HepG2 (cell line): ENCODE data around the gene FAM209A. TPM values are rescaled to one million over a fixed set of nuclear protein-coding genes. Genes with fewer than 3 reads are reported as not detected.

Experiments used
- ATAC-seq: fragments of 200-7000 bp; cut with Tn5 transposase; 3 replicates; pipeline ENCODE4 v1.9.1; 2020; ENCODE audit warnings: mild to moderate bottlenecking, moderate library complexity
- BruUV-seq: library from RNA; stranded (reverse); fragments of 400-500 nt; replicated peaks from 2 replicates; lab custom pipeline; 2021; lab: Mats Ljungman, UMichigan
- CTCF ChIA-PET: fragments of 300-600 bp; formaldehyde crosslinking; extraction: SDS; loops from one replicate; lab custom pipeline; 2021; ENCODE audit warnings: low total read pairs, inconsistent platforms, low intra/inter-chr PET ratio; lab: Yijun Ruan, JAX
- POLR2A ChIA-PET: fragments of 350-600 bp; sonication (Branson Sonifier 250); formaldehyde crosslinking; loops from one replicate; lab custom pipeline; 2020; ENCODE audit warnings: antibody characterized with exemption, inconsistent platforms; lab: Yijun Ruan, JAX
- DNase-seq: peaks from one replicate; pipeline ENCODE4 v3.0.0-alpha.2; 2015; ENCODE audit warnings: low spot score
- FAIRE-seq: peaks from 3 replicates; lab custom pipeline; 2011; peaks lifted over from hg19 to GRCh38; lab: Jason Lieb, UNC
- H2AFZ ChIP-seq: one replicate; pipeline ENCODE4 v1.6.1; 2011; ENCODE audit warnings: low read length, inconsistent platforms
- H3K27ac ChIP-seq: fragments of 300-600 bp; 3 replicates; pipeline ENCODE4 v1.8.0; 2011; ENCODE audit warnings: mixed run types, mild to moderate bottlenecking, mixed read lengths, low read length, inconsistent platforms; ENCODE audit not compliant: insufficient read depth; ENCODE audit errors: extremely low read length
- H3K27me3 ChIP-seq, 2 experiments: fragments of 200-600 bp in 1 of 2; 2 replicates in 1 of 2; 3 replicates in 1 of 2; pipeline versions ENCODE4 v1.6.0 to v1.8.0; 2011; ENCODE audit warnings: low read length in 2 of 2, mild to moderate bottlenecking in 2 of 2, moderate library complexity in 2 of 2, inconsistent platforms in 1 of 2; ENCODE audit not compliant: insufficient read depth in 2 of 2, control insufficient read depth in 1 of 2
- H3K36me3 ChIP-seq, 2 experiments: fragments of 200-600 bp in 1 of 2; replicated peaks in 1 of 2; 2 replicates in 1 of 2; 3 replicates in 1 of 2; pipeline versions ENCODE4 v1.5.1 to v1.8.0; 2011; ENCODE audit warnings: low read length in 2 of 2, inconsistent platforms in 1 of 2; ENCODE audit not compliant: insufficient read depth in 2 of 2, control insufficient read depth in 1 of 2
- H3K4me1 ChIP-seq: 2 replicates; pipeline ENCODE4 v1.5.1; 2012; ENCODE audit warnings: low read length, inconsistent platforms; ENCODE audit not compliant: insufficient read depth
- H3K4me2 ChIP-seq: 2 replicates; pipeline ENCODE4 v1.6.0; 2011; ENCODE audit warnings: low read depth, low read length, inconsistent platforms
- H3K4me3 ChIP-seq, 3 experiments: fragments of 200-600 bp in 1 of 3; sonication (generic), shearing (Covaris generic) in 1 of 3; replicated peaks in 1 of 3; 2 replicates each; pipeline ENCODE4 v1.5.1; 2011 to 2016; ENCODE audit warnings: low read length in 3 of 3, inconsistent platforms in 2 of 3, low read depth in 2 of 3, mild to moderate bottlenecking in 2 of 3, control low read depth in 1 of 3, mixed read lengths in 1 of 3; ENCODE audit not compliant: insufficient read depth in 1 of 3
- H3K79me2 ChIP-seq: one replicate; pipeline ENCODE4 v1.6.1; 2011; ENCODE audit warnings: low read length, inconsistent platforms; ENCODE audit not compliant: insufficient read depth
- H3K9ac ChIP-seq: 2 replicates; pipeline ENCODE4 v1.6.0; 2011; ENCODE audit warnings: mild to moderate bottlenecking, low read depth, low read length, inconsistent platforms; ENCODE audit not compliant: insufficient read depth
- H3K9me3 ChIP-seq: 2 replicates; pipeline ENCODE4 v1.5.1; 2012; ENCODE audit warnings: mild to moderate bottlenecking, low read length
- H4K20me1 ChIP-seq: 2 replicates; pipeline ENCODE4 v1.6.0; 2011; ENCODE audit warnings: inconsistent platforms, mild to moderate bottlenecking, low read length, moderate library complexity; ENCODE audit not compliant: insufficient read depth
- AFF4 ChIP-seq: sonication (generic); formaldehyde crosslinking; IDR thresholded peaks from 2 replicates; pipeline ENCODE4 v1.4.0; 2020; ENCODE audit warnings: missing genetic modification reagents
- CBX1 ChIP-seq: IDR thresholded peaks from one replicate; pipeline ENCODE4 v1.6.1; 2016; ENCODE audit warnings: antibody characterized with exemption, low read depth
- ETV6 ChIP-seq: sonication (generic); formaldehyde crosslinking; conservative IDR thresholded peaks from 2 replicates; pipeline ENCODE4 v1.4.0; 2020; ENCODE audit warnings: missing genetic modification reagents
- HNRNPLL ChIP-seq: fragments of 200-400 bp; formaldehyde crosslinking; IDR thresholded peaks from 2 replicates; pipeline ENCODE4 v1.6.1; 2017; ENCODE audit warnings: mild to moderate bottlenecking, low read depth, low read length; ENCODE audit not compliant: poor library complexity, severe bottlenecking
- IRF9 ChIP-seq: sonication (generic); formaldehyde crosslinking; IDR thresholded peaks from 2 replicates; pipeline ENCODE4 v1.8.0; 2022; ENCODE audit warnings: missing genetic modification reagents, mild to moderate bottlenecking, borderline replicate concordance
- KLF9 ChIP-seq: IDR thresholded peaks from 2 replicates; pipeline ENCODE4 v1.6.1; 2016; ENCODE audit warnings: low read depth
- POLR2A ChIP-seq, 2 experiments: IDR thresholded peaks; 2 replicates each; pipeline ENCODE4 v1.6.1; 2011; ENCODE audit warnings: low read depth in 2 of 2, low read length in 2 of 2, mild to moderate bottlenecking in 1 of 2, moderate library complexity in 1 of 2; ENCODE audit not compliant: insufficient read depth in 1 of 2
- RFXAP ChIP-seq: sonication (generic); formaldehyde crosslinking; IDR thresholded peaks from 2 replicates; pipeline ENCODE4 v1.4.0; 2020; ENCODE audit warnings: missing genetic modification reagents, borderline replicate concordance
- SMARCE1 ChIP-seq: fragments of 450-650 bp; IDR thresholded peaks from 2 replicates; pipeline ENCODE4 v1.6.1; 2017; ENCODE audit warnings: borderline replicate concordance
- SNAPC2 ChIP-seq: sonication (generic); formaldehyde crosslinking; IDR thresholded peaks from 2 replicates; pipeline ENCODE4 v1.8.1; 2022; ENCODE audit warnings: mild to moderate bottlenecking, missing genetic modification reagents
- ZBTB38 ChIP-seq: sonication (generic); formaldehyde crosslinking; IDR thresholded peaks from 2 replicates; pipeline ENCODE4 v1.5.1; 2020; ENCODE audit warnings: mild to moderate bottlenecking, missing genetic modification reagents
- ZKSCAN1 ChIP-seq: fragments of 150-350 bp; IDR thresholded peaks from 2 replicates; pipeline ENCODE4 v1.6.1; 2014; ENCODE audit warnings: low read length
- ZKSCAN8 ChIP-seq: IDR thresholded peaks from 2 replicates; pipeline ENCODE4 v1.6.1; 2016; ENCODE audit warnings: borderline replicate concordance, missing genetic modification reagents, missing compliant biosample characterization
- ZNF350 ChIP-seq: sonication (generic); formaldehyde crosslinking; IDR thresholded peaks from 2 replicates; pipeline ENCODE4 v1.4.0; 2020; ENCODE audit warnings: mild to moderate bottlenecking, low read depth, missing genetic modification reagents, borderline replicate concordance
- ZNF619 ChIP-seq: sonication (generic); formaldehyde crosslinking; IDR thresholded peaks from 2 replicates; pipeline ENCODE4 v1.4.0; 2020; ENCODE audit warnings: mild to moderate bottlenecking, missing genetic modification reagents
- ZNF660 ChIP-seq: sonication (generic); formaldehyde crosslinking; IDR thresholded peaks from 2 replicates; pipeline ENCODE4 v1.5.1; 2020; ENCODE audit warnings: mild to moderate bottlenecking, low read depth, missing genetic modification reagents, borderline replicate concordance
- ZNF678 ChIP-seq: sonication (generic); formaldehyde crosslinking; IDR thresholded peaks from 2 replicates; pipeline ENCODE4 v1.4.0; 2020; ENCODE audit warnings: mild to moderate bottlenecking, missing genetic modification reagents
- ZNF792 ChIP-seq: IDR thresholded peaks from 2 replicates; pipeline ENCODE4 v1.6.1; 2016
- WGBS: methylation state at CpG from one replicate; pipeline ENCODE4 v1.1.6; 2017; ENCODE audit warnings: low lambda C conversion rate; 5-methylcytosine and 5-hydroxymethylcytosine counted together
- in situ Hi-C: cut with HindIII; loops from 2 replicates; pipeline ENCODE4 v1.10.0; 2017; ENCODE audit warnings: low pct_unique_long_range_greater_than_20kb; ENCODE audit not compliant: extremely low pct_ligation_motif_present
- intact Hi-C: fragments of 100-400 bp; cut with micrococcal nuclease; formaldehyde crosslinking; loops from one replicate; pipeline ENCODE4 v1.10.0; 2022; ENCODE audit not compliant: unreplicated experiment
- polyA plus RNA-seq, 8 experiments: library from polyadenylated mRNA; depleted of rRNA in 3 of 8; stranded (reverse) in 7 of 8; unstranded in 1 of 8; fragments of >200 nt; fragmentation: Illumina TruSeq in 4 of 8; extraction: Trizol in 4 of 8; gene quantifications; 2 replicates each; pipeline versions ENCODE4 v1.2.1 to v1.2.3, GENCODE V29; 2011 to 2016; ENCODE audit warnings: low read depth in 4 of 8, missing spikeins in 1 of 8, mixed read lengths in 1 of 8; ENCODE audit not compliant: insufficient read depth in 1 of 8
- total RNA-seq, 5 experiments: library from RNA; depleted of rRNA; stranded (reverse); fragments of >200 nt; fragmentation: Illumina TruSeq; extraction: Trizol; gene quantifications; 2 replicates each; pipeline ENCODE4 v1.2.3, GENCODE V29; 2016; ENCODE audit warnings: low read depth in 1 of 5
- TF ChIP-seq, protein P1 (sequence below): sonication (generic); formaldehyde crosslinking; IDR thresholded peaks from 2 replicates; pipeline ENCODE4 v1.5.1; 2020; ENCODE audit warnings: mild to moderate bottlenecking, missing genetic modification reagents, moderate library complexity

FAM209A gene
- total and polyA plus RNA-seq, 2 of the 13 experiments (the other 11 are each of a cell fraction or from before 2014, with no cell fraction given) = 0.15 to 0.36 TPM

DNA sequence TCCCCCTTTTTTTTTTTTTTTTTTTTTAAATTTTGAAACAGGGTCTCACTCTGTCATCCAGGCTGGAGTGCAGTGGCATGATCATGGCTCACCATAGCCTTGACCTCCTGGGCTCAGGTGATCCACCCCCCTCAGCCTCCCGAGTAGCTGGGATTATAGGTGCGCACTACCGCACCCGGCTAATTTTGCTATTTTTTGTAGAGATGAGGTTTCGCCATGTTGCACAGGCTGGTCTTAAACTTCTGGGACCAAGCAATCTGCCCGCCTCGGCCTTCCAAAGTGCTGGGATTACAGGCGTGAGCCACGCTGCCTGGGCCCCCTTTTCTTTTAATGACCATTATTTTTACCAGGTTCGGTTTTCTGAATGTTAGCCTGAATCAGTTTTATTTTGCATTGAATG is 5.0 kb upstream of the FAM209A start:
- DNase-seq (no peak), ATAC-seq (no peak), FAIRE-seq (no peak)
- ChIA-PET CTCF (no interaction called here), POLR2A (no interaction called here)
- Histone ChIP-seq H3K36me3 (peaks cover 27 to 48% of the 10 kb centered on the region in 2 experiments; a peak in 4 of 5 replicates), H2AFZ (no peak overlapping the region), H4K20me1 (no peaks in the 10 kb centered on the region), H3K9me3 (peaks cover 16% of the 10 kb centered on the region; the same call in 1 of the 2 replicates), H3K9ac (no peak overlapping the region), H3K27me3 (no peaks in the 10 kb centered on the region), H3K4me1 (no peaks in the 10 kb centered on the region), H3K27ac (no peak overlapping the region), H3K4me2 (no peak overlapping the region), H3K4me3 (no peak overlapping the region), H3K79me2 (no peaks in the 10 kb centered on the region)
- intact Hi-C loops (no loop called here), in situ Hi-C loops (no loop called here)
- 97% methylated on average over 10 of the region's 10 CpGs for WGBS
- no peak for TF ChIP-seq IRF9 (CRISPR knock-in tag)
- TF ChIP-seq, protein P1, sequence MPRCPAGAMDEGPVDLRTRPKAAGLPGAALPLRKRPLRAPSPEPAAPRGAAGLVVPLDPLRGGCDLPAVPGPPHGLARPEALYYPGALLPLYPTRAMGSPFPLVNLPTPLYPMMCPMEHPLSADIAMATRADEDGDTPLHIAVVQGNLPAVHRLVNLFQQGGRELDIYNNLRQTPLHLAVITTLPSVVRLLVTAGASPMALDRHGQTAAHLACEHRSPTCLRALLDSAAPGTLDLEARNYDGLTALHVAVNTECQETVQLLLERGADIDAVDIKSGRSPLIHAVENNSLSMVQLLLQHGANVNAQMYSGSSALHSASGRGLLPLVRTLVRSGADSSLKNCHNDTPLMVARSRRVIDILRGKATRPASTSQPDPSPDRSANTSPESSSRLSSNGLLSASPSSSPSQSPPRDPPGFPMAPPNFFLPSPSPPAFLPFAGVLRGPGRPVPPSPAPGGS (CRISPR knock-in tag) = no peak
- TF ChIP-seq ZKSCAN8 = no peak
- TF ChIP-seq ETV6 (CRISPR knock-in tag) = no peak
- no peak for TF ChIP-seq SNAPC2
- TF ChIP-seq ZNF350 (CRISPR knock-in tag) = no peak
- no peak for TF ChIP-seq POLR2A (IDR thresholded peaks at IDR 0.05; ENCODE audit: insufficient read depth in 1 of 2, low read depth in 2 of 2, low read length in 2 of 2)
- TF ChIP-seq ZNF678 = no peak
- no peak for TF ChIP-seq ZNF660
- TF ChIP-seq ZNF792 (CRISPR knock-in tag) = no peak
- no peak for TF ChIP-seq HNRNPLL
- no peak for TF ChIP-seq KLF9 (CRISPR knock-in tag)
- no peak for TF ChIP-seq CBX1
- no peak for TF ChIP-seq RFXAP
- no peak for TF ChIP-seq ZKSCAN1
- no peak for TF ChIP-seq ZBTB38 (CRISPR knock-in tag)
- TF ChIP-seq ZNF619 (CRISPR knock-in tag) = no peak
- no peak for TF ChIP-seq SMARCE1
- TF ChIP-seq AFF4 (CRISPR knock-in tag) = no peak
- BruUV-seq = no TSS peak
